HG02943 (cell line): ENCODE data around the gene MTMR6.

ENCODE experiments used
- ATAC-seq: cut with Tn5 transposase; IDR thresholded peaks from one replicate; pipeline ENCODE4 v1.9.1; 2021; ENCODE audit warnings: mild to moderate bottlenecking, low read depth, moderate library complexity; ENCODE audit not compliant: unreplicated experiment

Gene MTMR6

GRCh38 chr13:25224151-25224550, 63.1 kb downstream of the MTMR6 start:
- ATAC-seq = no peak

GRCh38 chr13:25222740-25223139, 64.5 kb downstream of the MTMR6 start:
- no peak for ATAC-seq

- no peak for ATAC-seq
Measured at GRCh38 chr13:25218019-25218418, 69.3 kb downstream of the MTMR6 start.

- ATAC-seq = no peak
Measured at GRCh38 chr13:25217023-25217885, 70.0 kb downstream of the MTMR6 start.

GRCh38 chr13:25215253-25215575, 72.1 kb downstream of the MTMR6 start:
- no peak for ATAC-seq

- ATAC-seq = no peak
Measured at GRCh38 chr13:25214491-25215252, 72.6 kb downstream of the MTMR6 start.

GRCh38 chr13:25213715-25214114, 73.6 kb downstream of the MTMR6 start:
- no peak for ATAC-seq

GRCh38 chr13:25210842-25211569, 76.3 kb downstream of the MTMR6 start:
- no peak for ATAC-seq

- no peak for ATAC-seq
Measured at GRCh38 chr13:25207291-25207810, 79.9 kb downstream of the MTMR6 start.

GRCh38 chr13:25204863-25205262, 82.4 kb downstream of the MTMR6 start:
- no peak for ATAC-seq

- ATAC-seq = no peak
Measured at GRCh38 chr13:25203127-25203740, 84.1 kb downstream of the MTMR6 start.

- ATAC-seq = no peak
Measured at GRCh38 chr13:25200783-25201182, 86.5 kb downstream of the MTMR6 start.

GRCh38 chr13:25198647-25199046, 88.6 kb downstream of the MTMR6 start:
- no peak for ATAC-seq

- no peak for ATAC-seq
Measured at GRCh38 chr13:25196971-25197370, 90.3 kb downstream of the MTMR6 start.
